PFSK-1 (cell line): ENCODE data around the gene AKAP13.

ENCODE experiments used
- FOXP2 ChIP-seq: optimal IDR thresholded peaks from 2 replicates; pipeline ENCODE3; 2011; ENCODE audit warnings: borderline replicate concordance, control low read depth, inconsistent platforms; ENCODE audit not compliant: insufficient read depth; ENCODE audit errors: extremely low read length, extremely low read depth
- POLR2AphosphoS5 ChIP-seq: IDR thresholded peaks from 2 replicates; pipeline ENCODE4 v1.6.1; 2012; ENCODE audit warnings: low read depth, mild to moderate bottlenecking, control low read depth, low read length, moderate library complexity
- REST ChIP-seq, 2 experiments: IDR thresholded peaks; 2 replicates each; pipeline versions ENCODE4 v1.6.1 to v1.8.0; 2011 to 2012; ENCODE audit warnings: low read depth in 2 of 2, low read length in 2 of 2, control low read depth in 1 of 2, inconsistent platforms in 1 of 2, mild to moderate bottlenecking in 1 of 2, moderate library complexity in 1 of 2; ENCODE audit not compliant: insufficient read depth in 1 of 2
- SIN3A ChIP-seq: IDR thresholded peaks from 2 replicates; pipeline ENCODE4 v1.6.1; 2012; ENCODE audit warnings: mild to moderate bottlenecking, low read length, moderate library complexity, borderline replicate concordance; ENCODE audit not compliant: insufficient read depth
- TAF1 ChIP-seq: IDR thresholded peaks from 2 replicates; pipeline ENCODE4 v1.6.1; 2012; ENCODE audit warnings: low read length, control low read depth, borderline replicate concordance; ENCODE audit not compliant: insufficient read depth

The AKAP13 gene

DNA sequence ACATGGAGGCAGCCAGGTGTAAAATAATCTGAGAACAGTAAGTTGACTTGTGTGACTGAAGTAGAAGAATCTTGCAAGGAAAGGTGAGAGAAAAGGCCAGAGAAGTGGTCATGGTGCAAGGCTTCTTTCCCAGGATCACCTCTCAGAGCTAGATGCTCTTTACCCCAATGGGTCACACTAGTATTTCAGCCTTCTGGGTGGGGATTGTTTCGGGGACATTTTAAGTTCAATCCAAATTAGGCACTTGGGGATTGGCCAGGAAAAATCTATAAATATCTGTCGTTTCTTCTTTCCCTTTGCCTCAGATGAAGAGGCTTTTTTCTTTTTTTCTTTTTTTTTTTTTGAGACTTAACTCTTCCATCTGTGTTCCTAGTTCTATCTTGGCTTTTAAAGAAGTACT lies 226.3 kb downstream of the AKAP13 start:
- no peak for TF ChIP-seq TAF1
- no peak for TF ChIP-seq REST (IDR thresholded peaks at IDR 0.05; ENCODE audit: insufficient read depth in 1 of 2, low read depth in 2 of 2, low read length in 2 of 2)
- no peak for TF ChIP-seq SIN3A
- no peak for TF ChIP-seq POLR2AphosphoS5
- TF ChIP-seq FOXP2 = no peak

- TF ChIP-seq TAF1 (no peak), REST (IDR thresholded peaks at IDR 0.05; ENCODE audit: insufficient read depth in 1 of 2, low read depth in 2 of 2, low read length in 2 of 2) (no peak), POLR2AphosphoS5 (no peak), FOXP2 (no peak)
These were observed 226.9 kb downstream of the AKAP13 start for GRCh38 chr15:85607141-85607806.

- TF ChIP-seq TAF1 (no peak), SIN3A (no peak), REST (IDR thresholded peaks at IDR 0.05; ENCODE audit: insufficient read depth in 1 of 2, low read depth in 2 of 2, low read length in 2 of 2) (no peak)
These were observed 227.4 kb downstream of the AKAP13 start for GRCh38 chr15:85607842-85608241.

GRCh38 chr15:85609492-85609891 lies 229.1 kb downstream of the AKAP13 start:
- TF ChIP-seq TAF1 = no peak
- TF ChIP-seq FOXP2 = no peak
- no peak for TF ChIP-seq SIN3A
- no peak for TF ChIP-seq REST (IDR thresholded peaks at IDR 0.05; ENCODE audit: insufficient read depth in 1 of 2, low read depth in 2 of 2, low read length in 2 of 2)
- TF ChIP-seq POLR2AphosphoS5 = no peak

- TF ChIP-seq POLR2AphosphoS5 (no peak), SIN3A (no peak), TAF1 (no peak), REST (IDR thresholded peaks at IDR 0.05; ENCODE audit: insufficient read depth in 1 of 2, low read depth in 2 of 2, low read length in 2 of 2) (no peak), FOXP2 (no peak)
These were observed 231.0 kb downstream of the AKAP13 start for GRCh38 chr15:85611361-85611760.
